ENCODE results near the gene RITA1.
A peak's percentile ranks its signal among the peaks of the same experiment; 100 is the strongest.

RITA1 gene

GRCh38 chr12:113154351-113154973 is 31.1 kb upstream of the RITA1 start:
- DNase-seq, result no peak

GRCh38 chr12:113155060-113155459 is 30.5 kb upstream of the RITA1 start:
- no peak for DNase-seq

DNA sequence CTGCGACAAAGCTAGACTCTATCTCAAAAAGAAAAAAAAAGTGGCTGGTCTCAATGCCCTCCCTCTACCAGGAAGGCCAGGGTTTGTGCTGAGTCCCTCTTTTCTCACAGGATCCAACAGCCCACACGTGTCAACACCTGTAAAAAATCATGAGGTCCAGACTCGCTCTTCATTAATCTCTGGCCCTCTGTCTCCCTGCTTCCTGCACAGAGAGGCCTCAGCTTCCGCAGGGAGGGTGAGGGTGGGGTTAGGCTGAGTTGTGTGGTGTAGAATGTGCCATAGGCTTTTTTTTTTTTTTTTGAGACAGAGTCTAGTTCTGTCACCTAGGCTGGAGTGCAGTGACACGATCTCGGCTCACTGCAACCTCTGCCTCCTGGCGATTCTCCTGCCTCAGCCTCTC is 29.9 kb upstream of the RITA1 start:
- DNase-seq, result no peak

GRCh38 chr12:113157218-113157859 is 28.2 kb upstream of the RITA1 start:
- no peak for DNase-seq

GRCh38 chr12:113158439-113159203 is 26.9 kb upstream of the RITA1 start:
- DNase-seq, result no peak

DNA sequence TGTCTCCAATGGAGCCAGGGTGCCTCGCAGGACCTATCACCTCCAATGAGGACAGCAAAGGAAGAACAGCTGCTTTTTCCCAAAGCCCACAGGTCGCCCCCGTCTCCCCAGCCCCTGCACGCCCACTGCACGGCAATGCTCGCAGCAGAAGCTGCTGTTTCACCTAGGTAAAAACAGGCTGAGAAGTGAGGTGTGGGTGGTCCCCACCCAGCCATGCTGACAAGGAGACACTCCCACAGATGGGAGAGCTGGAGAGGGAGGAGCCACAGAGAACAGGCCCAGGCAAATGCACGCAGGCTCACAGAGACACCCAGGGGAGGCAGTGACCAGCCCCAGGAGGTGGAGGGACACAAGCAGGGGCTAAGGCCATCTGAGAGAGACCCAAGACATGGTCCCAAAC is 25.6 kb upstream of the RITA1 start:
- no peak for DNase-seq

GRCh38 chr12:113161415-113162016 is 24.0 kb upstream of the RITA1 start:
- DNase-seq, result peak; percentile 45

DNA sequence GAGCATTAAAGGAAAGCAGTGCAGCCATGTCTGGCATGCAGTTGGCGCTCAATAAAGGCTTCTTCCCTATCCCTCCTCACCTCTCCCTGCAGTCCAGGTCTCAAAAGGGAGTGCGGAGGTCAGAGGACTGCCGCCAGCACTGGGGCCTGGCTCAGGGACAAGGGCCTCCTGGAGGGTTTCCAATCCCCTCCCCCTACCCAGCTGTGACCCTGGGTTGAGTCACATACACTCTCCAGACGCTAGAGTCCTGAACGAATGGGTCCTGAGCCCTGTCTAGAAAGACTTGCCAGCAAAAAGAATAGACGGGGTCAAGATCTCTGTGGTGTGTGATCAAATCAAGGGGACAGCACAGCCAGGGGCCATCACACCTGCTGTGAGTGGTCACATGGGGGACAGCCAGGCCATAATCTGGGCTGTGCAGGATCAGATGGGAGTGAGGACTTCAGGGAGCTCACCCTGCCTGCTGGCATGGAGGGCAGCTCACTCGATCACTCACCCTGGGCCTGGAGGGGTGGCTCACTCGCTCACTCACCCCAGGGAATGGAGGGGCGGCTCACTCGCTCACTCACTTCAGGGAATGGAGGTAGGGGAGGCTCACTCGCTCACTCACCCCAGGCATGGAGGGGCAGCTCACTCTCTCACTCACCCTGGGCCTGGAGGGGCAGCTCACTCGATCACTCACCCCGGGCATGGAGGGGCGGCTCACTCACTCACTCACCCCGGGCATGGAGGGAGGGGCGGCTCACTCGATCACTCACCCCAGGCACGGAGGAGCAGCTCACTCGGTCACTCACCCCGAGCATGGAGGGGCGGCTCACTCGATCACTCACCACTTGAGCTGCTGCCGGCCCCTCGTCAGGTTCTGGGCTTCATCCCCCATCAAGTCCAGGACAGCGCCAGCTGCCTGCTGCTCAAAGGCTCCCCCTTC is 23.2 kb upstream of the RITA1 start:
- no peak for DNase-seq

DNA sequence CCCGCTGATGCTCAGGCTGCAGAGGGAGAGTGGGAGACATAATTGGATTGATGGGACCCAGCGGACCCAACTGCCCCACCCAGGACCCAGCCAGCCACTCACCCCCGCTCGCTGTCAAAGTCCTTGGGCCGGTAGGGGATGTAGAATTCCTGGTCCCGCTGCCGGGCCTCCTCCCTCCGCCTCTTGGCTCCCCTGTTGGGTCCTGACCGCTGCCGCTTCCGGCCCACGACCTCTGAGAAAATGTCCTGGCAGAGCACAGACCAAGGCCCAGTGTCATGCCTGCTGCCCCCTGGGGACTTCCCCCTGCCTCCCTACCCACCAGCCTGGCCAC is 22.5 kb upstream of the RITA1 start:
- no peak for DNase-seq

DNA sequence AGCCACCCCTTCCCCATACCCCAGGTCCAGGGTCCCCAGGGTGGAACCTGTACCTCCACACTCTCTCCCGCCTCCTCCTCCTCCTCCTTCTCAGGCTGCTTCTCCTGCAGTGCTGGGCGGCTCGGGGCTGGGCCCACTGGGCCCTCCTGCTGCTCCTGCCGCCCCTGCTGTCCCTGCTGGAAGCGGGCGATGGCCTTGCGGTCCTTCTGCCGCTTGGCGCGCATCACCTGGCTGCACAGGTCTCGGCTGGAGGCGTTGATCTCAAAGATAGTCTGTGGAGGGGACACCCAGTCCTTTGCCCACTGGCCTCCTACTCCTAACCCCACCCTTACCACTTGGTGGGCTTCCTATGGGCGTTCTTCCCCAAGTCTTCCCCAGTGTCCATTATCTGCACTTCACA is 21.5 kb upstream of the RITA1 start:
- DNase-seq, result no peak

DNA sequence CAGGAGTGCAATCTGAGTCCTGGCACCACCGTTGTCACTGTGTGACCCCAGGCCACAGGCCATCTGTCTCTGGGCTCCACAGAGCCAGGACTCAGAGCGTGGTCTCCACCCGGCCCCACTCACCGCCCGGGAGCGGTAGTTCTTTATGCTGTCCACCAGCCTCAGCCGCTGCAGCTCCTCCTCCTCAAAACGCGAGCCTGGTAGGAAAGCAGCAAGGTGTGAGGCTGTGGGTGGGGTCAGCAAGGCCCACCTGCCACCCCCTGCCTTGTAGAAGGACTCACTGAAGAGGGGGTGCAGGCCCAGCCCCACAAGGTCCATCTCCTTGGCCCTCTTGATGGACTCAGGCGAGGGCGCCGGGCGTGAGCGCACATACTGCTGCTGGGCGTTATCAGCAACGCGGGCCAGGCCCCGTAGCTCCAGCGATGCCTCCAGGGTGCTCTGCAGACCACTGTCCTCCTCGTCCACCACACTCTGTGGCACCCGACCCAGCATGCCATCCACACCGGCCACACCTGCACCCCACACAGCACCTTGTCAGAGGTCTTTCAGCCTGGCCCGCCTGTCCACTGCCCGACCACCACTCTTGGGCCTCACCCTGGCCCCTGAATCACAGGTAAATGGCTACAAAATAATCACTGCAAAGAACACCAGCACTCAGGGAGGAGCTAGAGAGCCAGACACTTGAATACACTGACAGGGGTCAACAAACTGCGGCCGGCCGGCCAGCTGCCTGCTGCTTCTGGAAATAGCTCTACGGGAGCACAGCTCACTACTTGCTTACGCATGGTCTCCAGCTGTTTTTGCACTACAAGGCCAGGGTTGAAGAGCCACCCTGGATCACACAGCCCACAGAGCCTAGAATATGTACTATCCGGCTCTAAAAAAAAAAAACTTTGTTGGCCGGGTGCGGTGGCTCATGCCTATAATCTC is 19.7 kb upstream of the RITA1 start:
- DNase-seq, result no peak

DNA sequence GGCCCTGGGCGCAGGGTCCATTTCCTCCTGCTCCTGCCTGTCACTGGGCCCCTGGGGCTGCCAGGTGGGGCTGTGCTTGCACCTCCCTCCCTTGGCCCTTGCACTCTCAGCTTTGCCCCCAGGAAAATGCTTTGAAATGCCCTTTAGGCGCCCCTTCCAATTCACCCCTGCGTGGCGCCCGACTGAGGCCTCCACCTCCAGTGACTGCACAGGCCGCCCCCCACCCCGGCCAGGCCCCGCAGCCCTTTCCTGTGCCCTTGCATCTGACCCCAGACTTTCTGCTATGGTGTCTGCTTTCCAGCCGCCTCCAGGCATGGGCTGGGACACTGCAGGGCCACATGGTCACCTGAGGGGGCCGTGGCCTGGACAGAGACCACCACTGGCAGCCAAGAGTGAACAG is 17.7 kb upstream of the RITA1 start:
- DNase-seq, result no peak

- no peak for DNase-seq
Measured at GRCh38 chr12:113169697-113170096, 15.8 kb upstream of the RITA1 start.

GRCh38 chr12:113170457-113170856 is 15.1 kb upstream of the RITA1 start:
- DNase-seq, result no peak

- DNase-seq, result no peak
Measured at GRCh38 chr12:113170926-113171325, 14.6 kb upstream of the RITA1 start.

GRCh38 chr12:113171543-113171942 is 14.0 kb upstream of the RITA1 start:
- DNase-seq, result no peak

GRCh38 chr12:113172185-113172584 is 13.3 kb upstream of the RITA1 start:
- DNase-seq, result no peak

DNA sequence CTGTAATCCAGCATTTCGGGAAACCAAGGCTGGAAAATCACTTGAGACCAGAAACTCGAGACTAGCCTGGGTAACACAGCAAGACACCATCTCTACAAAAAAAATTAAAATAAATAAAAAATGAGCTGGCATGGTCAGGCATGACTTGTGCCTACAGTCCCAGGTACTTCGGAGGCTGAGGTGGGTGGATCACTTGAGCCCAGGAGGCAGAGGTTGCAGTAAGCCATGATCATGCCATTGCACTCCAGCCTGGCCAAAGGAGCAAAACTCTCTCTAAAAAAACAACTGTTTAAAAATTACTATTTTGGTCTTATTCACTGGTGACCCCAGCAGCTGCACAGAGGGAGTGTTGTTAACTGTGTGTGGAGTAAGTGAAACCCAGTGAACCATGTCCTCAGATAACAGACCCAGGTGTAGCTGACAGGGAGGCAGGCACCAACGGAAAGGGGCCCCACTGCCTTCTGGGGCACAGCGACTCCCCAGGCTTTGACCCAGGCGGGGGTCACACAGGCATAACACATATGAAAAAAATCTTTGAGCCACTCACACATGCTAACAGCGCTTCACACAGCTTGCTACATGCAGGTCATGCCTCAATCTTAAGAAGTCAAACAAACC is 12.3 kb upstream of the RITA1 start:
- DNase-seq, result no peak

GRCh38 chr12:113174461-113175384 is 10.8 kb upstream of the RITA1 start:
- DNase-seq, result peak; percentile 64

GRCh38 chr12:113179023-113179422 is 6.5 kb upstream of the RITA1 start:
- DNase-seq, result no peak

All from NCI-H345 (cell line).